ENCODE data around the gene RALA.

- no peak for TF ChIP-seq CREM (IDR thresholded peaks at IDR 0.05; ENCODE audit: low read depth)
- TF ChIP-seq, protein P1, sequence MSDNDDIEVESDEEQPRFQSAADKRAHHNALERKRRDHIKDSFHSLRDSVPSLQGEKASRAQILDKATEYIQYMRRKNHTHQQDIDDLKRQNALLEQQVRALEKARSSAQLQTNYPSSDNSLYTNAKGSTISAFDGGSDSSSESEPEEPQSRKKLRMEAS (IDR thresholded peaks at IDR 0.05; ENCODE audit: low read depth, low read length), result no peak
- TF ChIP-seq CHD2 (IDR thresholded peaks at IDR 0.05; ENCODE audit: borderline replicate concordance, low read depth, low read length), result no peak
- TF ChIP-seq RAD21 (IDR thresholded peaks at IDR 0.05; ENCODE audit: insufficient read depth, low read depth, low read length), result no peak
- TF ChIP-seq, protein P2, sequence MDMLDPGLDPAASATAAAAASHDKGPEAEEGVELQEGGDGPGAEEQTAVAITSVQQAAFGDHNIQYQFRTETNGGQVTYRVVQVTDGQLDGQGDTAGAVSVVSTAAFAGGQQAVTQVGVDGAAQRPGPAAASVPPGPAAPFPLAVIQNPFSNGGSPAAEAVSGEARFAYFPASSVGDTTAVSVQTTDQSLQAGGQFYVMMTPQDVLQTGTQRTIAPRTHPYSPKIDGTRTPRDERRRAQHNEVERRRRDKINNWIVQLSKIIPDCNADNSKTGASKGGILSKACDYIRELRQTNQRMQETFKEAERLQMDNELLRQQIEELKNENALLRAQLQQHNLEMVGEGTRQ (IDR thresholded peaks at IDR 0.05; ENCODE audit: borderline replicate concordance, low read depth, low read length), result no peak
- no peak for TF ChIP-seq EP300 (IDR thresholded peaks at IDR 0.05; ENCODE audit: borderline replicate concordance in 1 of 2, control insufficient read depth in 1 of 2, low read depth in 2 of 2, low read length in 2 of 2)
- TF ChIP-seq SRF (IDR thresholded peaks at IDR 0.05; ENCODE audit: low read depth in 2 of 2, low read length in 2 of 2), result no peak
- no peak for TF ChIP-seq CTCF (IDR thresholded peaks at IDR 0.05 in 2 of 3, conservative IDR thresholded peaks at IDR 0.05 in 1 of 3; ENCODE audit: control insufficient read depth in 2 of 3, extremely low read depth in 1 of 3, insufficient read depth in 1 of 3, low read depth in 3 of 3, low read length in 3 of 3)
- TF ChIP-seq, protein P3, sequence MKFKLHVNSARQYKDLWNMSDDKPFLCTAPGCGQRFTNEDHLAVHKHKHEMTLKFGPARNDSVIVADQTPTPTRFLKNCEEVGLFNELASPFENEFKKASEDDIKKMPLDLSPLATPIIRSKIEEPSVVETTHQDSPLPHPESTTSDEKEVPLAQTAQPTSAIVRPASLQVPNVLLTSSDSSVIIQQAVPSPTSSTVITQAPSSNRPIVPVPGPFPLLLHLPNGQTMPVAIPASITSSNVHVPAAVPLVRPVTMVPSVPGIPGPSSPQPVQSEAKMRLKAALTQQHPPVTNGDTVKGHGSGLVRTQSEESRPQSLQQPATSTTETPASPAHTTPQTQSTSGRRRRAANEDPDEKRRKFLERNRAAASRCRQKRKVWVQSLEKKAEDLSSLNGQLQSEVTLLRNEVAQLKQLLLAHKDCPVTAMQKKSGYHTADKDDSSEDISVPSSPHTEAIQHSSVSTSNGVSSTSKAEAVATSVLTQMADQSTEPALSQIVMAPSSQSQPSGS (IDR thresholded peaks at IDR 0.05; ENCODE audit: low read length), result no peak
- TF ChIP-seq ZBTB33 (IDR thresholded peaks at IDR 0.05), result no peak
- TF ChIP-seq TAF1 (IDR thresholded peaks at IDR 0.05; ENCODE audit: borderline replicate concordance, low read depth, low read length), result no peak
- no peak for TF ChIP-seq POLR2A (IDR thresholded peaks at IDR 0.05; ENCODE audit: low read depth, low read length)
- TF ChIP-seq JUND (IDR thresholded peaks at IDR 0.05; ENCODE audit: low read depth, low read length), result no peak
Observed at GRCh38 chr7:39606352-39606751, 17.0 kb upstream of the RALA start.
